Measurements from ENCODE around the gene CLK3.

The CLK3 gene

DNA sequence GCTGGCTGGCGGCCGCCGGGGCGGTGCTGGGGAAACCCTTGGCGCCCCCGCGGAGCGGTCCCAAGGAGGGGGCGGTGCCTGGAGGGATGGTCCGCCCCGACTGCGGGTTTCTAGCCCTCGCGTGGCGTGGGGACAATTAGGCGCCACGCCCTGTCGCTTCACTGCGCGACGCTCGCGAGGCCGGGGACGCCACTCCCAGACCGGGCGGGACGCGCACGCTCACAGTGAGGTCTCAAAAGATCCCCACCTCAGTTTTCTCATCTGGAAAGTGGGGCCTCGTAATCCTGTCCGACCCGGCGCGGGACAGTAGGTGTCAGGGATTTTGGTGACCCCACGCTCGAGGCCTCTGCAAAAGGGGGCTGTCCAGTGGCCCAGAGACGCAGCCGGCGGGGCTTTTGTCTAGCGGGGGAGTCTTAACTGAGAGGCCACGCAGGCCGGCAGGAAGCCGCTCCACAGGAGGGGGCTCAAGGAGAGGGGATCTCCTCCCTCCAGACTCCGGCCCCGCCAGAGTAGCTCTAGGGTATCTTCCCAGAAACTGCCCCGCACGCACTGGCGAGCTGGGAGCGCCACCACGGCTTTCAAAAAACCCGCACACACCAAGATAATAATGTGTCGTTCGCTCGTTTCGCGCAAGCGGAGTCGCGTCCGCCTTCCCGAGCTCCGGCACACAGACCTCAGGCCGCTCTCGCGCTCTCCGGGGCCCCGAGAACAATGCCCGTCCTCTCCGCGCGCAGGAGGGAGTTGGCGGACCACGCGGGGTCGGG lies 710 bp upstream of the CLK3 start:
- H3K27me3 ChIP-seq (ENCODE audit: insufficient read depth, insufficient read length): peaks cover 12% of the 10 kb centered on the region
- peaks cover 29% of the 10 kb centered on the region for H3K36me3 ChIP-seq (ENCODE audit: insufficient read depth, insufficient read length, low read length)
- peak overlapping the region; percentile 98 for H3K4me3 ChIP-seq (ENCODE audit: insufficient read length, low read depth)
- no peak for DNase-seq (ENCODE audit: low read depth, low spot score)
- H3K4me1 ChIP-seq (ENCODE audit: insufficient read depth, insufficient read length): peaks cover 14% of the 10 kb centered on the region
- H3K9ac ChIP-seq (ENCODE audit: insufficient read length, low read depth): peak overlapping the region; percentile 94
- TF ChIP-seq SUZ12 (IDR thresholded peaks at IDR 0.05; ENCODE audit: extremely low read depth, insufficient read depth, insufficient read length): no peak
- TF ChIP-seq ZNF274 (IDR thresholded peaks at IDR 0.05; ENCODE audit: low read depth, low read length): no peak
- no peak for TF ChIP-seq YY1 (IDR thresholded peaks at IDR 0.05; ENCODE audit: insufficient read depth, insufficient read length)
- no peaks in the 10 kb centered on the region for H3K9me3 ChIP-seq (ENCODE audit: insufficient read depth, low read length)

DNA sequence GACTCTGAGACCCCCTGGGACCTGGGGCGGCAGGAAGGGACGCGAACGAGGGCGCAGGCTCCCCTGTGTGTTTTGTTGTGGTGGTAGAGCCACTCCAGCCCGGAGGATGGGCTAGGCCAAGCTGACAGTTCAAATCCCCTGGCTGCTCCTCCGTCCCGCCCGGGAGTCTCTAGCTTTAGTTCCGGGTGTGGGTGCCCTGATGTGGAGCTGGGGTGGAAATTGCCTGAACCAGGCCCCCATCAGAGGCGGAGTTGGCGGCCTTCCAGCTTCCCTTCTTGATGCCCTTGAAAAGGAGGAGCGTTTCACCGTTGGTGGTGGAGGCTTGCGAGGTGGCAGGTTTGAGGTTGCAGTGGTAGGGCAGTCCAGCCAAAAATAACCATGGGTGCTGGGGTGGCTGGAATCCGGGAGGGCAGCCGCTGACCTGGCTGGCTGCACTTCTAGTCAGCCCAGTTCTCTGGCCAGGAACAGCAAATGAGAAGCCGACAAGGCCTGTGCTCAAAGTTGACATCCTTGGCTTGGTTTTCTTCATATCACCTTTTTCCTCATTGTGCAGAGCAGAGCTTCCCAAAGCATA lies 817 bp downstream of the CLK3 start:
- TF ChIP-seq ZNF274 (IDR thresholded peaks at IDR 0.05; ENCODE audit: low read depth, low read length) (no peak), SUZ12 (IDR thresholded peaks at IDR 0.05; ENCODE audit: extremely low read depth, insufficient read depth, insufficient read length) (no peak), YY1 (IDR thresholded peaks at IDR 0.05; ENCODE audit: insufficient read depth, insufficient read length) (no peak)
- peak overlapping the region; percentile 98 for H3K4me3 ChIP-seq (ENCODE audit: insufficient read length, low read depth)
- H3K9me3 ChIP-seq (ENCODE audit: insufficient read depth, low read length): no peaks in the 10 kb centered on the region
- peaks cover 44% of the 10 kb centered on the region for H3K36me3 ChIP-seq (ENCODE audit: insufficient read depth, insufficient read length, low read length)
- peak overlapping the region; percentile 97 for H3K9ac ChIP-seq (ENCODE audit: insufficient read length, low read depth)
- H3K4me1 ChIP-seq (ENCODE audit: insufficient read depth, insufficient read length): peaks cover 10% of the 10 kb centered on the region
- peaks cover 10% of the 10 kb centered on the region for H3K27me3 ChIP-seq (ENCODE audit: insufficient read depth, insufficient read length)
- DNase-seq (ENCODE audit: low read depth, low spot score): no peak

DNA sequence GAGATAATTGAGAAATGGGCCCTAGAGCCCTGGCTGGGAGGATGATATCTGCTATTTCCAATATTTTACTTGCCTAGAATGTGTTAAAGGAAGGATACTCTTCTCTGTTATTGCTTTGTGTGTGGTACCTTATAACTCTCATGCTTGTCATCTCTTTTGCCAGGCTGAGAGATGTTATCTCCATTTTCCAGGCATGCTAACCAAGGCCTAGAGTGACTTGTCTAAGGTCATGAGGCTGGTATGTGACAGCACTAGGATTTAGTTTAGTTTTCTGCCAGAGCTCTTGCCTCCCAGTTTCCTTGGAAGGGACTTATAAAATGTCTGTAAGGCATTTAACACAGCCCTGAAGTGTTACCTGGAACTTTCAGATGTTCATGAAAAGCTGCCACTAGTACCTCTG lies 1.4 kb downstream of the CLK3 start:
- peaks cover 5% of the 10 kb centered on the region for H3K27me3 ChIP-seq (ENCODE audit: insufficient read depth, insufficient read length)
- H3K9me3 ChIP-seq (ENCODE audit: insufficient read depth, low read length): no peaks in the 10 kb centered on the region
- H3K36me3 ChIP-seq (ENCODE audit: insufficient read depth, insufficient read length, low read length): peaks cover 50% of the 10 kb centered on the region
- H3K4me3 ChIP-seq (ENCODE audit: insufficient read length, low read depth): peak overlapping the region; percentile 98
- H3K4me1 ChIP-seq (ENCODE audit: insufficient read depth, insufficient read length): peaks cover 12% of the 10 kb centered on the region
- DNase-seq (ENCODE audit: low read depth, low spot score): no peak
- H3K9ac ChIP-seq (ENCODE audit: insufficient read length, low read depth): peak overlapping the region; percentile 97
- TF ChIP-seq YY1 (IDR thresholded peaks at IDR 0.05; ENCODE audit: insufficient read depth, insufficient read length) (no peak), SUZ12 (IDR thresholded peaks at IDR 0.05; ENCODE audit: extremely low read depth, insufficient read depth, insufficient read length) (no peak), ZNF274 (IDR thresholded peaks at IDR 0.05; ENCODE audit: low read depth, low read length) (no peak)

DNA sequence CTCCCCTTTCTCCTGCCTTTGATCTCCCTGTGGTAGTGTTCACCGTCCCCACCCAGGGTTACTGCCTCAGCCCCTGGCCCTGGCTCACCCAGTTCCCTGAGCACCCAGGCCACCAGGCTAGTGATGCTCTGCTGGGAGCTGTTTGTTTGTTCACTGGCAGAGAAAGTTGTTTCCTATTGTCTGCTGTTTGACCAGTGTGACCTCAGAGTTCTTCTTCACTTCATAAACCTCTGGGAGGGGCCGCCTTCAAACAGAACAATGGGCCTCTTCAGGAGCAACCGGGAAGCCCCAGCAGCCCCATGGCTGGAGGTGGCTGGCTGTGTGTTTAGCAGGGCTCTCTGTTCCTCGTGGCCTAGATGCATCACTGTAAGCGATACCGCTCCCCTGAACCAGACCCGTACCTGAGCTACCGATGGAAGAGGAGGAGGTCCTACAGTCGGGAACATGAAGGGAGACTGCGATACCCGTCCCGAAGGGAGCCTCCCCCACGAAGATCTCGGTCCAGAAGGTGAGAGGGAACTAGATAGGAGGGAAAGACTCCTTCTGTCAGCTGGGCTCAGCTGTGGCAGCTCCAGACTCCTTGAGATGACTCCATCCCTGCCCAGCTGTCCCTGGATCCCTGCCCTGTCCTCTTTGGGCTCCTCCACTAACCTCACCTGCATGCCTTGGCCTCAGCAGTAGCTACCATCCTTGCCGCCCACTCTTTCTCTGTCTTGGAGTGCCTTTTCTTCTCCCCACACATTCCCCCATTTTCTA lies 3.4 kb downstream of the CLK3 start:
- peaks cover 14% of the 10 kb centered on the region for H3K4me1 ChIP-seq (ENCODE audit: insufficient read depth, insufficient read length)
- no peaks in the 10 kb centered on the region for H3K27me3 ChIP-seq (ENCODE audit: insufficient read depth, insufficient read length)
- H3K9me3 ChIP-seq (ENCODE audit: insufficient read depth, low read length): no peaks in the 10 kb centered on the region
- H3K4me3 ChIP-seq (ENCODE audit: insufficient read length, low read depth): no peak overlapping the region
- TF ChIP-seq YY1 (IDR thresholded peaks at IDR 0.05; ENCODE audit: insufficient read depth, insufficient read length): no peak
- TF ChIP-seq SUZ12 (IDR thresholded peaks at IDR 0.05; ENCODE audit: extremely low read depth, insufficient read depth, insufficient read length): no peak
- no peak for TF ChIP-seq ZNF274 (IDR thresholded peaks at IDR 0.05; ENCODE audit: low read depth, low read length)
- no peak overlapping the region for H3K9ac ChIP-seq (ENCODE audit: insufficient read length, low read depth)
- peaks cover 70% of the 10 kb centered on the region for H3K36me3 ChIP-seq (ENCODE audit: insufficient read depth, insufficient read length, low read length)
- DNase-seq (ENCODE audit: low read depth, low spot score): no peak

DNA sequence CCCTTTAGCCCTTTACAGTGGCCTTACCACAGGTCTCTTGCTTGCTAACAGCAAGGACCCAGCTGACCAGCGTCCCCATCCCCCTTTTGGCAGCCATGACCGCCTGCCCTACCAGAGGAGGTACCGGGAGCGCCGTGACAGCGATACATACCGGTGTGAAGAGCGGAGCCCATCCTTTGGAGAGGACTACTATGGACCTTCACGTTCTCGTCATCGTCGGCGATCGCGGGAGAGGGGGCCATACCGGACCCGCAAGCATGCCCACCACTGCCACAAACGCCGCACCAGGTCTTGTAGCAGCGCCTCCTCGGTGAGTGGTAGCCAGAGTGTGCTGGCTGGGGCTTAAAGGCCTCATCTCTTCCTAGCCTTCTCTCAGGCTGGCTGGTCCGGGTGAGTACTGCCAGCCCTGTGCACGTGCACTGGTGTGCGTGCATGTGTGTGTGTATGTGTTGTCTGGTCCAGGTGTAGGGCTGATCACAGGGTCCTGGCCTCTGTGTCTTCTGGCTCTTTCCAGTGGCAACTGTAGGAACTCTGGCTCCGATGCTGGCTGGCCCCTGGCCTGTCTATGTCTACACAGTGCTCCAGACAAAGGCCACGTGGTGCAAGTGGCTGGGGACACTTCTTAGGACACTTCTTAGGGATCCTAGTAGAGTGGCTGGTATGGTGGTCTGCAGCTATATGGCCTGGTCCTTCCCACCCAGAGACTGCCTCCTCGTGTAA lies 4.4 kb downstream of the CLK3 start:
- TF ChIP-seq SUZ12 (IDR thresholded peaks at IDR 0.05; ENCODE audit: extremely low read depth, insufficient read depth, insufficient read length) (no peak), YY1 (IDR thresholded peaks at IDR 0.05; ENCODE audit: insufficient read depth, insufficient read length) (no peak), ZNF274 (IDR thresholded peaks at IDR 0.05; ENCODE audit: low read depth, low read length) (no peak)
- Histone ChIP-seq H3K27me3 (ENCODE audit: insufficient read depth, insufficient read length) (no peaks in the 10 kb centered on the region), H3K36me3 (ENCODE audit: insufficient read depth, insufficient read length, low read length) (peaks cover 80% of the 10 kb centered on the region), H3K9ac (ENCODE audit: insufficient read length, low read depth) (no peak overlapping the region), H3K4me1 (ENCODE audit: insufficient read depth, insufficient read length) (peaks cover 14% of the 10 kb centered on the region), H3K9me3 (ENCODE audit: insufficient read depth, low read length) (no peaks in the 10 kb centered on the region), H3K4me3 (ENCODE audit: insufficient read length, low read depth) (no peak overlapping the region)
- DNase-seq (ENCODE audit: low read depth, low spot score): no peak

DNA sequence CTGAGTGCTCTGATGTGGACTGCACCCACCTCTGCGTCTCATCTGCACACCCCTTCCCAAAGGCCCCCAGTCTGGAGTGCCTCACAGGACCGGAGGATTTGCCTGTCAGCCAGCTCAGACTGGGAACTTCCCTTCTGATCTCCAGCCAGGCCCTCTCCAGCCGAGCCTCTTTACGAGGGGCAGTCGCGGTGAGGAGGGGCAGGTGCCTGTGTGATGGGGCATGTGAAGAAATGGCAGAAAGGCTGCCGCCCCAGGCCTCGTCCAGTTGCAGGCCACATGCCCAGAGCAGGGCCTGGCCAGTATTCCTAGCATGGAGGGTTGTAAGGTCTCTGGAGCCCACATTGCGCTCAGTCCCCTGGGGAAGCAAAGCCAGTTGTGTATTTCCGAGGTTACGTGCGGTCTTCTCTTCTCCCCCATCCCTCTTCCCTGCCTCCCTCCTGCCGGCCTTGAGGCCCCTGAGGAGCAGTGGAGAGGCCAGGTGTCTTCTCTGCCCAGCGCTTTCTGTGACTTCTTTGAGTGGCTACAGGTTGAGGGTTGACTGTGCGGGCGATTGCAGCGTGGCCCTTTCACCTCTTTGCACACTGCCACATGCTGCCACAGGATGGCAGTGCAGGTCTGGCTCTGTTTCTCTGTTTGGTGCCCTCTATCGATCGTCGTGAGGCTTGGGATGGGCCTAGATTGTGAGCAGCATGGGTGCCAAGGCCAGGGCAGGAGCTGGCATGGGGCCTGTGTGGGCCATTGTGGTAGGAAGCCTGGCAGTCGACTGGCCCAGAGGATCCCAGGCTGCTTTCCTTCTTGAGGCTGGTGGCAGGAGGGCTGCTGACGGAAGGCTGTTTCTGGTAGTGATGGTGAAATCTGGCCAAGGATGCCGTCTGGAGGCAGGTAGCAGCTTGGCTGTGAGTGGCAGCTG lies 5.3 kb downstream of the CLK3 start:
- no peak for TF ChIP-seq ZNF274 (IDR thresholded peaks at IDR 0.05; ENCODE audit: low read depth, low read length)
- no peak for TF ChIP-seq SUZ12 (IDR thresholded peaks at IDR 0.05; ENCODE audit: extremely low read depth, insufficient read depth, insufficient read length)
- TF ChIP-seq YY1 (IDR thresholded peaks at IDR 0.05; ENCODE audit: insufficient read depth, insufficient read length): no peak
- no peaks in the 10 kb centered on the region for H3K9me3 ChIP-seq (ENCODE audit: insufficient read depth, low read length)
- no peaks in the 10 kb centered on the region for H3K27me3 ChIP-seq (ENCODE audit: insufficient read depth, insufficient read length)
- H3K9ac ChIP-seq (ENCODE audit: insufficient read length, low read depth): no peak overlapping the region
- H3K4me1 ChIP-seq (ENCODE audit: insufficient read depth, insufficient read length): peaks cover 14% of the 10 kb centered on the region
- H3K36me3 ChIP-seq (ENCODE audit: insufficient read depth, insufficient read length, low read length): peaks cover 88% of the 10 kb centered on the region
- DNase-seq (ENCODE audit: low read depth, low spot score): peak; percentile 71
- H3K4me3 ChIP-seq (ENCODE audit: insufficient read length, low read depth): no peak overlapping the region

Data from NT2/D1 (cell line).